A549 (cell line): ENCODE results near the gene HEXD. TPM values are rescaled to one million over a fixed set of nuclear protein-coding genes. Genes with fewer than 3 reads are reported as not detected.

Source experiments
- ATAC-seq, 2 experiments: fragments of 200-7000 bp in 1 of 2; fragments of >200 bp in 1 of 2; cut with Nextera tagmentation in 1 of 2; cut with Tn5 transposase in 1 of 2; 3 replicates each; pipeline versions ENCODE4 v1.8.0 to v1.9.1; 2018 to 2020; ENCODE audit warnings: mild to moderate bottlenecking in 1 of 2, moderate library complexity in 1 of 2
- CTCF ChIA-PET: fragments of 300-600 bp; sonication (Branson Sonifier 250); formaldehyde crosslinking; extraction: SDS; loops from one replicate; lab custom pipeline; 2021; ENCODE audit warnings: antibody characterized with exemption, inconsistent platforms; lab: Yijun Ruan, JAX
- POLR2A ChIA-PET: fragments of 350-600 bp; formaldehyde crosslinking; extraction: SDS; loops from one replicate; lab custom pipeline; 2021; ENCODE audit warnings: antibody characterized with exemption, inconsistent platforms; lab: Yijun Ruan, JAX
- DNase-seq, 2 experiments: peaks; one replicate each; pipeline versions ENCODE4 v3.0.0 to v3.0.0-alpha.2; 2011 to 2016; ENCODE audit warnings: low read depth in 1 of 2, low spot score in 1 of 2
- FAIRE-seq: peaks from 2 replicates; lab custom pipeline; 2011; peaks lifted over from hg19 to GRCh38; lab: Jason Lieb, UNC
- H3K27ac ChIP-seq, 2 experiments: fragments of >200 bp; sonication (Bioruptor Twin); formaldehyde crosslinking; 3 replicates each; pipeline ENCODE4 v1.5.1; 2016 to 2017
- H3K4me1 ChIP-seq: fragments of >200 bp; sonication (Bioruptor Twin); formaldehyde crosslinking; 3 replicates; pipeline ENCODE4 v1.6.1; 2016
- H3K4me2 ChIP-seq: fragments of >200 bp; sonication (Bioruptor Twin); formaldehyde crosslinking; 3 replicates; pipeline ENCODE4 v1.6.1; 2016
- H3K4me3 ChIP-seq: fragments of >200 bp; sonication (Bioruptor Twin); formaldehyde crosslinking; 3 replicates; pipeline ENCODE4 v1.5.1; 2016
- H3K9me3 ChIP-seq: fragments of >200 bp; sonication (Bioruptor Twin); formaldehyde crosslinking; 3 replicates; pipeline ENCODE4 v1.6.1; 2016
- ATOH8 ChIP-seq: fragments of 250-450 bp; sonication (Bioruptor Pico); IDR thresholded peaks from 2 replicates; pipeline ENCODE4 v1.5.0; 2020; ENCODE audit warnings: low read depth, mild to moderate bottlenecking, moderate library complexity
- CBX2 ChIP-seq: fragments of 200-600 bp; sonication (generic); IDR thresholded peaks from 2 replicates; pipeline ENCODE4 v1.6.1; 2016; ENCODE audit warnings: low read depth, mild to moderate bottlenecking, borderline replicate concordance
- E2F6 ChIP-seq: IDR thresholded peaks from 2 replicates; pipeline ENCODE4 v1.6.1; 2012; ENCODE audit warnings: low read depth, borderline replicate concordance
- EHF ChIP-seq: fragments of 250-450 bp; sonication (Bioruptor Pico); IDR thresholded peaks from 2 replicates; pipeline ENCODE4 v1.5.0; 2020; ENCODE audit warnings: mild to moderate bottlenecking
- EHMT2 ChIP-seq: fragments of 200-600 bp; sonication (generic); IDR thresholded peaks from 2 replicates; pipeline ENCODE4 v1.6.1; 2016; ENCODE audit warnings: antibody characterized with exemption, low read depth, mild to moderate bottlenecking, moderate library complexity
- ESRRA ChIP-seq: fragments of 150-350 bp; IDR thresholded peaks from 2 replicates; pipeline ENCODE4 v1.6.1; 2014; ENCODE audit warnings: mild to moderate bottlenecking, low read length, borderline replicate concordance
- FOSB ChIP-seq: fragments of 250-450 bp; sonication (Bioruptor Pico); IDR thresholded peaks from 2 replicates; pipeline ENCODE4 v1.5.0; 2020; ENCODE audit warnings: mild to moderate bottlenecking, moderate library complexity
- FOSL2 ChIP-seq, 2 experiments: fragments of 450-650 bp in 1 of 2; fragments of >200 bp in 1 of 2; sonication (Bioruptor Twin) in 1 of 2; formaldehyde crosslinking; IDR thresholded peaks; 2 replicates each; pipeline versions ENCODE4 v1.5.0 to v1.6.1; 2016 to 2020; ENCODE audit warnings: mild to moderate bottlenecking in 1 of 2, moderate library complexity in 1 of 2
- HMGXB4 ChIP-seq: fragments of 250-450 bp; sonication (Bioruptor Pico); IDR thresholded peaks from 2 replicates; pipeline ENCODE4 v1.5.0; 2021; ENCODE audit warnings: mild to moderate bottlenecking, moderate library complexity, borderline replicate concordance
- HOXB13 ChIP-seq: fragments of 250-450 bp; sonication (Bioruptor Pico); IDR thresholded peaks from 2 replicates; pipeline ENCODE4 v1.5.0; 2020; ENCODE audit warnings: low read depth, mild to moderate bottlenecking, moderate library complexity
- JUN ChIP-seq, 2 experiments: fragments of >200 bp; sonication (Bioruptor Twin); formaldehyde crosslinking; IDR thresholded peaks; 2 replicates in 1 of 2; 3 replicates in 1 of 2; pipeline ENCODE4 v1.6.1; 2016 to 2017
- KDM1A ChIP-seq: fragments of 200-600 bp; sonication (generic); IDR thresholded peaks from 2 replicates; pipeline ENCODE4 v1.6.1; 2016; ENCODE audit warnings: low read depth, mild to moderate bottlenecking
- MAFK ChIP-seq: fragments of 450-650 bp; IDR thresholded peaks from 2 replicates; pipeline ENCODE4 v1.6.1; 2014; ENCODE audit not compliant: partially characterized antibody
- MAZ ChIP-seq: fragments of 150-350 bp; IDR thresholded peaks from 2 replicates; pipeline ENCODE4 v1.6.1; 2014; ENCODE audit warnings: antibody characterized with exemption, low read depth, low read length, borderline replicate concordance
- MYC ChIP-seq: IDR thresholded peaks from 2 replicates; pipeline ENCODE4 v1.6.1; 2012; ENCODE audit warnings: mild to moderate bottlenecking, inconsistent platforms, low read length, improper control_type of control experiment, borderline replicate concordance
- NPAS2 ChIP-seq: fragments of 250-450 bp; sonication (Bioruptor Pico); IDR thresholded peaks from 2 replicates; pipeline ENCODE4 v1.8.0; 2022; ENCODE audit warnings: mild to moderate bottlenecking, moderate library complexity, borderline replicate concordance
- NR3C1 ChIP-seq: fragments of >200 bp; sonication (Bioruptor Twin); formaldehyde crosslinking; IDR thresholded peaks from 3 replicates; pipeline ENCODE4 v1.6.1; 2017
- PBX3 ChIP-seq: IDR thresholded peaks from 2 replicates; pipeline ENCODE4 v1.6.1; 2012
- PHF8 ChIP-seq: fragments of 200-600 bp; sonication (generic); IDR thresholded peaks from 2 replicates; pipeline ENCODE4 v1.6.1; 2016; ENCODE audit warnings: low read depth, mild to moderate bottlenecking, antibody characterized with exemption, moderate library complexity, borderline replicate concordance
- RAD21 ChIP-seq, 2 experiments: fragments of >200 bp in 1 of 2; sonication (Bioruptor Twin) in 1 of 2; formaldehyde crosslinking in 1 of 2; IDR thresholded peaks in 1 of 2; conservative IDR thresholded peaks in 1 of 2; 2 replicates in 1 of 2; 3 replicates in 1 of 2; pipeline ENCODE4 v1.6.1; 2012 to 2018; ENCODE audit warnings: inconsistent platforms in 1 of 2
- RNF2 ChIP-seq: fragments of 200-600 bp; sonication (generic); IDR thresholded peaks from 2 replicates; pipeline ENCODE4 v1.6.1; 2016; ENCODE audit warnings: low read depth, mild to moderate bottlenecking, antibody characterized with exemption, moderate library complexity, borderline replicate concordance
- TFCP2L1 ChIP-seq: fragments of 250-450 bp; sonication (Bioruptor Pico); IDR thresholded peaks from 2 replicates; pipeline ENCODE4 v1.5.0; 2021; ENCODE audit warnings: mild to moderate bottlenecking
- TP53 ChIP-seq: fragments of 250-450 bp; sonication (Bioruptor Pico); IDR thresholded peaks from 2 replicates; pipeline ENCODE4 v1.5.0; 2021; ENCODE audit warnings: mild to moderate bottlenecking, moderate library complexity
- USF2 ChIP-seq: fragments of 450-650 bp; IDR thresholded peaks from 2 replicates; pipeline ENCODE4 v1.6.1; 2014; ENCODE audit warnings: antibody characterized with exemption
- ZC3H11A ChIP-seq: fragments of 450-650 bp; IDR thresholded peaks from 2 replicates; pipeline ENCODE4 v1.6.1; 2014; ENCODE audit warnings: antibody characterized with exemption, mild to moderate bottlenecking
- ZNF302 ChIP-seq: fragments of 250-450 bp; sonication (Bioruptor Pico); IDR thresholded peaks from 2 replicates; pipeline ENCODE4 v1.9.0; 2021; ENCODE audit warnings: inconsistent platforms, mild to moderate bottlenecking, moderate library complexity
- ZSCAN20 ChIP-seq: fragments of 250-450 bp; sonication (Bioruptor Pico); IDR thresholded peaks from 2 replicates; pipeline ENCODE4 v1.8.0; 2022; ENCODE audit warnings: mild to moderate bottlenecking, moderate library complexity
- WGBS: methylation state at CpG from one replicate; pipeline ENCODE4 v1.1.6; 2017; ENCODE audit errors: missing lambda C conversion rate; 5-methylcytosine and 5-hydroxymethylcytosine counted together
- polyA plus RNA-seq, 4 experiments: library from polyadenylated mRNA; depleted of rRNA in 3 of 4; stranded (reverse); fragments of >200 nt; fragmentation: RNase III in 1 of 4; extraction: RNeasy Plus Mini Kit Qiagen cat#74134 plus additional on column Dnase treatment in 1 of 4; gene quantifications; 2 replicates in 3 of 4; 3 replicates in 1 of 4; pipeline ENCODE4 v1.2.3, GENCODE V29; 2011 to 2017
- TF ChIP-seq, protein P1 (sequence below): fragments of 200-600 bp; sonication (generic); IDR thresholded peaks from 2 replicates; pipeline ENCODE4 v1.6.1; 2016; ENCODE audit warnings: antibody characterized with exemption, mild to moderate bottlenecking, moderate library complexity

The HEXD gene
- polyA plus RNA-seq, 2 of the 4 experiments (the other 2 are of a cell fraction) = 18.0 to 19.5 TPM

GRCh38 chr17:82424863-82425159, 6.7 kb downstream of the HEXD start (continued):
- TF ChIP-seq ATOH8 (CRISPR knock-in tag) (no peak), E2F6 (no peak), ZC3H11A (no peak), RNF2 (no peak), ESRRA (no peak), FOSL2 (IDR thresholded peaks at IDR 0.05) (no peak), FOSL2 (CRISPR knock-in tag; IDR thresholded peaks at IDR 0.05) (no peak), HOXB13 (no peak), CBX2 (no peak), FOSB (CRISPR knock-in tag) (no peak), RAD21 (conservative IDR thresholded peaks at IDR 0.05 in 1 of 2, IDR thresholded peaks at IDR 0.05 in 1 of 2) (no peak), TP53 (no peak), TFCP2L1 (CRISPR knock-in tag) (no peak), ZSCAN20 (CRISPR knock-in tag) (no peak)

GRCh38 chr17:82428546-82428945, 10.4 kb downstream of the HEXD start:
- no peaks in the 10 kb centered on the region for H3K9me3 ChIP-seq
- ATAC-seq = no peak
- H3K27ac ChIP-seq = no peak overlapping the region
- H3K4me3 ChIP-seq = no peak overlapping the region
- H3K4me2 ChIP-seq = no peak overlapping the region
- H3K4me1 ChIP-seq = no peaks in the 10 kb centered on the region
- ChIA-PET CTCF (interaction anchor here (1.2 to 1.5 kb wide), 2 partner anchors 10 to 76 kb away, joined by 4 read pairs; no protein-coding TSS in a partner anchor), POLR2A (no interaction called here)
- DNase-seq = no peak
- FAIRE-seq = no peak
- WGBS = 87% methylated on average over 3 of the region's 3 CpGs
- TF ChIP-seq ZNF302 (CRISPR knock-in tag) (no peak), KDM1A (no peak), EHF (no peak), CBX2 (no peak), PHF8 (no peak), JUN (IDR thresholded peaks at IDR 0.05) (no peak), USF2 (no peak), E2F6 (no peak), FOSB (CRISPR knock-in tag) (no peak), ATOH8 (CRISPR knock-in tag) (no peak), HMGXB4 (CRISPR knock-in tag) (no peak), EHMT2 (no peak), MAFK (no peak), NPAS2 (no peak), PBX3 (no peak), MAZ (no peak), NR3C1 (no peak), MYC (no peak)
- TF ChIP-seq, protein P1, sequence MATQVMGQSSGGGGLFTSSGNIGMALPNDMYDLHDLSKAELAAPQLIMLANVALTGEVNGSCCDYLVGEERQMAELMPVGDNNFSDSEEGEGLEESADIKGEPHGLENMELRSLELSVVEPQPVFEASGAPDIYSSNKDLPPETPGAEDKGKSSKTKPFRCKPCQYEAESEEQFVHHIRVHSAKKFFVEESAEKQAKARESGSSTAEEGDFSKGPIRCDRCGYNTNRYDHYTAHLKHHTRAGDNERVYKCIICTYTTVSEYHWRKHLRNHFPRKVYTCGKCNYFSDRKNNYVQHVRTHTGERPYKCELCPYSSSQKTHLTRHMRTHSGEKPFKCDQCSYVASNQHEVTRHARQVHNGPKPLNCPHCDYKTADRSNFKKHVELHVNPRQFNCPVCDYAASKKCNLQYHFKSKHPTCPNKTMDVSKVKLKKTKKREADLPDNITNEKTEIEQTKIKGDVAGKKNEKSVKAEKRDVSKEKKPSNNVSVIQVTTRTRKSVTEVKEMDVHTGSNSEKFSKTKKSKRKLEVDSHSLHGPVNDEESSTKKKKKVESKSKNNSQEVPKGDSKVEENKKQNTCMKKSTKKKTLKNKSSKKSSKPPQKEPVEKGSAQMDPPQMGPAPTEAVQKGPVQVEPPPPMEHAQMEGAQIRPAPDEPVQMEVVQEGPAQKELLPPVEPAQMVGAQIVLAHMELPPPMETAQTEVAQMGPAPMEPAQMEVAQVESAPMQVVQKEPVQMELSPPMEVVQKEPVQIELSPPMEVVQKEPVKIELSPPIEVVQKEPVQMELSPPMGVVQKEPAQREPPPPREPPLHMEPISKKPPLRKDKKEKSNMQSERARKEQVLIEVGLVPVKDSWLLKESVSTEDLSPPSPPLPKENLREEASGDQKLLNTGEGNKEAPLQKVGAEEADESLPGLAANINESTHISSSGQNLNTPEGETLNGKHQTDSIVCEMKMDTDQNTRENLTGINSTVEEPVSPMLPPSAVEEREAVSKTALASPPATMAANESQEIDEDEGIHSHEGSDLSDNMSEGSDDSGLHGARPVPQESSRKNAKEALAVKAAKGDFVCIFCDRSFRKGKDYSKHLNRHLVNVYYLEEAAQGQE = no peak
